GM23248 (cell line): ENCODE results near the gene ARAP2. TPM values are rescaled to one million over a fixed set of nuclear protein-coding genes. Genes with fewer than 3 reads are reported as not detected.

Source experiments
- DNase-seq: peaks from one replicate; pipeline ENCODE4 v3.0.0-alpha.2; 2015
- H2AFZ ChIP-seq: fragments of 200-600 bp; sonication (generic); 2 replicates; pipeline ENCODE4 v1.6.1; 2016; ENCODE audit warnings: antibody characterized with exemption
- H3F3A ChIP-seq: fragments of 200-600 bp; sonication (generic); 2 replicates; pipeline ENCODE4 v1.6.1; 2016; ENCODE audit warnings: mild to moderate bottlenecking, antibody characterized with exemption, mixed run types; ENCODE audit not compliant: insufficient read depth
- H3K27ac ChIP-seq: fragments of 200-600 bp; sonication (generic); 2 replicates; pipeline ENCODE4 v1.5.1; 2016; ENCODE audit warnings: mild to moderate bottlenecking
- H3K27me3 ChIP-seq: fragments of 200-600 bp; sonication (generic); replicated peaks from 2 replicates; pipeline ENCODE4 v1.6.1; 2016; ENCODE audit warnings: mild to moderate bottlenecking; ENCODE audit not compliant: insufficient read depth
- H3K36me3 ChIP-seq: fragments of 200-600 bp; sonication (generic); 2 replicates; pipeline ENCODE4 v1.6.1; 2016; ENCODE audit warnings: low read depth, mild to moderate bottlenecking
- H3K4me1 ChIP-seq: fragments of 200-600 bp; sonication (generic); 2 replicates; pipeline ENCODE4 v1.6.1; 2016; ENCODE audit warnings: mild to moderate bottlenecking; ENCODE audit not compliant: insufficient read depth
- H3K4me2 ChIP-seq: fragments of 200-600 bp; sonication (generic); one replicate; pipeline ENCODE4 v1.6.1; 2016; ENCODE audit warnings: mild to moderate bottlenecking; ENCODE audit not compliant: unreplicated experiment
- H3K4me3 ChIP-seq: fragments of 200-600 bp; sonication (generic); 2 replicates; pipeline ENCODE4 v1.5.1; 2016; ENCODE audit warnings: mild to moderate bottlenecking
- H3K79me2 ChIP-seq: fragments of 200-600 bp; sonication (generic); 2 replicates; pipeline ENCODE4 v1.6.1; 2016; ENCODE audit warnings: mild to moderate bottlenecking; ENCODE audit not compliant: insufficient read depth
- H3K9ac ChIP-seq: fragments of 200-600 bp; sonication (generic); 2 replicates; pipeline ENCODE4 v1.6.1; 2016; ENCODE audit warnings: mild to moderate bottlenecking
- H3K9me2 ChIP-seq: fragments of 200-600 bp; sonication (generic); 2 replicates; pipeline ENCODE4 v1.6.1; 2016; ENCODE audit warnings: mixed run types, mild to moderate bottlenecking, moderate library complexity; ENCODE audit not compliant: insufficient read depth
- H3K9me3 ChIP-seq: fragments of 200-600 bp; sonication (generic); one replicate; pipeline ENCODE4 v1.6.1; 2017; ENCODE audit warnings: low read depth
- H4K20me1 ChIP-seq: fragments of 200-600 bp; sonication (generic); 2 replicates; pipeline ENCODE4 v1.6.0; 2016; ENCODE audit not compliant: insufficient read depth
- EZH2 ChIP-seq: fragments of 200-600 bp; sonication (generic); IDR thresholded peaks from 2 replicates; pipeline ENCODE4 v1.6.1; 2018; ENCODE audit warnings: antibody characterized with exemption, mild to moderate bottlenecking; ENCODE audit not compliant: insufficient read depth, poor library complexity, severe bottlenecking
- EZH2phosphoT487 ChIP-seq: fragments of 200-600 bp; sonication (generic); IDR thresholded peaks from 2 replicates; pipeline ENCODE4 v1.6.1; 2018; ENCODE audit warnings: antibody characterized with exemption, moderate library complexity, mild to moderate bottlenecking, low read depth; ENCODE audit not compliant: insufficient read depth
- WGBS, 2 experiments: methylation state at CpG; one replicate each; pipeline ENCODE4 v1.1.6; 2015 to 2017; ENCODE audit warnings: low lambda C conversion rate in 2 of 2, low coverage in 1 of 2; ENCODE audit errors: missing lambda C conversion rate in 2 of 2; 5-methylcytosine and 5-hydroxymethylcytosine counted together
- in situ Hi-C: fragments of 300-500 bp; cut with MboI; formaldehyde crosslinking; loops from 2 replicates; pipeline ENCODE4 v1.15.0; 2020
- polyA plus RNA-seq: library from polyadenylated mRNA; unstranded; fragments of >200 nt; fragmentation: Nextera tagmentation; extraction: Ambion mirVana; gene quantifications from 2 replicates; pipeline ENCODE4 v1.2.1, GENCODE V29; 2016
- total RNA-seq: library from RNA; depleted of rRNA; stranded (reverse); fragments of >200 nt; shearing (Covaris generic); gene quantifications from 2 replicates; pipeline ENCODE4 v1.2.3, GENCODE V29; 2014

Gene ARAP2
- total and polyA plus RNA-seq, 2 experiments from 2014 or later = not detected

DNA sequence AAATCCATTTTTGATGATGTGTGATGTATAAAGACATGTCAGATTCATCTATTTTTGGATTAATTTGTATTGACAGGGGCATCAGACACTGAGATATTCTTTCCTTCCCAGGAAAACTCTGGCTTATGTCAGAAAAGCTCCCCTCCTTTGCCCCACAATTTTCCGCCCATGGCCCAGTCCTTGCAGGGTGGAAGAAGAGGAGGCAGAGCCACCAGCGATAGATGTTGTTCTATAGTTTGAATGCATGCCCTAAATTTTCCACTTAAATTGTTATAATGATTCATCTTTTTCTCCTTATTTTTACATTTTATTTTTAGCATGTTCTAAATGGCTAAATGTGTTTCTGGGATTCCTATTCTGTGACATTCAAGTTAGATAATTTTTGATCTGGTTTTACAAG is 149.3 kb downstream of the ARAP2 start:
- Histone ChIP-seq H3K4me2 (no peak overlapping the region), H3K9me3 (no peaks in the 10 kb centered on the region), H3K4me3 (no peak overlapping the region), H3K27me3 (no peaks in the 10 kb centered on the region), H3K9me2 (no peaks in the 10 kb centered on the region), H3K9ac (no peak overlapping the region), H3K36me3 (no peaks in the 10 kb centered on the region), H3K4me1 (no peaks in the 10 kb centered on the region), H3F3A (no peaks in the 10 kb centered on the region), H2AFZ (no peak overlapping the region), H3K27ac (no peak overlapping the region), H4K20me1 (no peaks in the 10 kb centered on the region), H3K79me2 (no peaks in the 10 kb centered on the region)
- 35 to 63% methylated on average over 2 of the region's 2 CpGs for WGBS, 2 experiments
- TF ChIP-seq EZH2phosphoT487 (no peak), EZH2 (no peak)
- no peak for DNase-seq
- in situ Hi-C loops = no loop called here

DNA sequence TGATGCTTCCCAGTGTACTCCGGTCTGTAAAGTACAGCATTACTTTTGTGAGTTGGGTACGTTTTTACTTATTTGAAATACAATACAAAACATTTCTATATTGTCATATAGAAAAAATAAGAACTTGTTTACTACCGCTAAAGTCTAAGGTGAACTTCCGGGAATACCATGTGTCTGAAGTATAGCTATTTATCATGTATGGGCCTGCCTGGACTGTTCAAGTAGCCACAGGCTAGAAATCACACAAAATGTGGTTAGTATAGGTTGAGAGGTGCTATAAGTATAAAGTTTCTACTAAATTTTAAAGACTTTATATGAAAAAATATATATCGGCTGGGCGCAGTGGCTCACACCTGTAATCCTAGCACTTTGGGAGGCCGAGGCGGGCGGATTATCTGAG is 152.3 kb downstream of the ARAP2 start:
- Histone ChIP-seq H3K4me2 (no peak overlapping the region), H3K79me2 (no peaks in the 10 kb centered on the region), H3K36me3 (no peaks in the 10 kb centered on the region), H3K9me3 (no peaks in the 10 kb centered on the region), H3K27me3 (no peaks in the 10 kb centered on the region), H3F3A (no peaks in the 10 kb centered on the region), H3K9ac (no peak overlapping the region), H3K4me3 (no peak overlapping the region), H3K9me2 (no peaks in the 10 kb centered on the region), H4K20me1 (no peaks in the 10 kb centered on the region), H3K4me1 (no peaks in the 10 kb centered on the region), H3K27ac (no peak overlapping the region), H2AFZ (no peak overlapping the region)
- WGBS, 2 experiments = 57 to 63% methylated on average over 9 of the region's 9 CpGs
- TF ChIP-seq EZH2phosphoT487 (no peak), EZH2 (no peak)
- in situ Hi-C loops = no loop called here
- no peak for DNase-seq

DNA sequence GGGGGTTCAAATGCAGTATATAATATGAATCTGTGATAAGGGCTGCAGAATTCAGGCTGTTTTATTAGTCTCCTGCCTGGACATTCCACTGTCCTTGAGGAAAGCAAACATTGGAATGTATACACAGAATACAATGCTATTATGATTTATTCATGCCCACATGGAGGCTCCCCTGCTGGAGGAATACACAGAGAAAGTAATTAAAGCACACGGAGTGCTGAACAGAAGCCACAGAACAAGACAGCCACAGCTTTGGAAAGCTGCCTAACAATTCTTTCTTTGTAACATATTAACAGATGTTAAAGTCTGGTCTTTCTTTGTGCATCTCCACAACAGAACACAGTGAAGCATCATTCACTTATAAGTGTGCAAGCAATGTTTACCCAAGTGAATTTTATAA is 155.8 kb downstream of the ARAP2 start:
- DNase-seq = no peak

DNA sequence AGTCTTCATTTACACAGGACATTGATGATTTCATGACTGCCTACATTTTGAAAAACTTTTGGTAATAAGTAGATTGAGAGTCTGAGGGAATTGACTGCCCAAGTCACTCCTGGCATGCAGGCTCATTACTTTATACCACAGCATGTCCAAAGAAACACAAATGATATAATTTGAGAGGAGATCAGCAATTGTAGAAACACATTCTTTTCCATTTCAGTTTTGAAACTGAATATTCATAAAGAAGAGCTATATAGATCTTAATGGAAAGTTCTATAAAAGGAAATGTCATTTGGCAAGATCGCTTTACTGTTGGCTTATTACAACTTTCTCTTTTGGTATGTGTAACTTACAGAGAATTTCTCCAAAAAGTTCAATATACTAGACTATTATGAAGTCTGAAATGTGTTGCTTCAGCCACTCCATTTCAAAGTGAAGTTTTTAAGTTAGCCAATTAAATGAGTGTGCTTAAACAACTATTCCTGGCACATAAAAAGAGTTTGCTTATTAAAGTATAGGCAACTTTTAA is 158.0 kb downstream of the ARAP2 start:
- H4K20me1 ChIP-seq = no peaks in the 10 kb centered on the region
- no peaks in the 10 kb centered on the region for H3K79me2 ChIP-seq
- in situ Hi-C loops = no loop called here
- H3K9me3 ChIP-seq = no peaks in the 10 kb centered on the region
- H3K9ac ChIP-seq = no peak overlapping the region
- H3K4me2 ChIP-seq = no peak overlapping the region
- no peak overlapping the region for H2AFZ ChIP-seq
- H3K4me3 ChIP-seq = no peak overlapping the region
- H3F3A ChIP-seq = no peaks in the 10 kb centered on the region
- TF ChIP-seq EZH2phosphoT487 (no peak), EZH2 (no peak)
- no peaks in the 10 kb centered on the region for H3K27me3 ChIP-seq
- no peaks in the 10 kb centered on the region for H3K36me3 ChIP-seq
- no peaks in the 10 kb centered on the region for H3K4me1 ChIP-seq
- DNase-seq = no peak
- no peak overlapping the region for H3K27ac ChIP-seq
- WGBS, 2 experiments = 14 to 25% methylated on average over 1 of the region's 1 CpG
- H3K9me2 ChIP-seq = no peaks in the 10 kb centered on the region

More for the DNA sequence above, 155.8 kb downstream of the ARAP2 start:
- Histone ChIP-seq H3K9me2 (no peaks in the 10 kb centered on the region), H3K4me3 (no peak overlapping the region), H3K27ac (no peak overlapping the region), H3K27me3 (no peaks in the 10 kb centered on the region), H4K20me1 (no peaks in the 10 kb centered on the region), H3F3A (no peaks in the 10 kb centered on the region), H2AFZ (no peak overlapping the region), H3K36me3 (no peaks in the 10 kb centered on the region), H3K4me2 (no peak overlapping the region), H3K9ac (no peak overlapping the region), H3K9me3 (no peaks in the 10 kb centered on the region), H3K4me1 (no peaks in the 10 kb centered on the region), H3K79me2 (no peaks in the 10 kb centered on the region)
- whole genome bisulfite sequencing, 2 experiments = 3% methylated on average over 1 of the region's 1 CpG
- in situ Hi-C loops = no loop called here
- TF ChIP-seq EZH2 (no peak), EZH2phosphoT487 (no peak)

DNA sequence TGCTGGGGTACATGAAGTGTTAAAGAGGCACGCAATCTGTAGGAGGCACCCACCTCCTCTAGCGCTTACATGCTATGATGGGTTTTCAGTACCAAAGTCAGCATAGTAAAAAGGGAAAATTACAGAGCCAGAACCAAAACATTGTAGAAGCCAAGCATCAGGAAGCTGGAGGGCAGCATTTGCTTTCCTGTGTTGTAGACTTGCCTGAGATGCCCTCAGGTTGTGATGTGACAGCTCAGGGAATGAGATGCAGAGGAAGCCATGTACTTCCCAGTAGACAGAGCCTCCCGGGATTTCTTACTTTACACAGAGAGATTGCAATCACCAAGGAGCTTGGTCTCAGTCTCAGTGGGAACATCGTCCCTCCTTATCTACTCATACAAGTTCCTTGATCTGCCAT is 161.5 kb downstream of the ARAP2 start:
- H2AFZ ChIP-seq = no peak overlapping the region
- no peak overlapping the region for H3K27ac ChIP-seq
- H3K4me2 ChIP-seq = no peak overlapping the region
- no peaks in the 10 kb centered on the region for H3K9me3 ChIP-seq
- in situ Hi-C loops = no loop called here
- WGBS, 2 experiments = 46 to 52% methylated on average over 4 of the region's 4 CpGs
- TF ChIP-seq EZH2phosphoT487 (no peak), EZH2 (no peak)
- no peaks in the 10 kb centered on the region for H3K79me2 ChIP-seq
- DNase-seq = no peak
- no peak overlapping the region for H3K4me3 ChIP-seq
- H3K27me3 ChIP-seq = no peaks in the 10 kb centered on the region
- no peaks in the 10 kb centered on the region for H3K9me2 ChIP-seq
- no peak overlapping the region for H3K9ac ChIP-seq
- H3K4me1 ChIP-seq = no peaks in the 10 kb centered on the region
- no peaks in the 10 kb centered on the region for H4K20me1 ChIP-seq
- no peaks in the 10 kb centered on the region for H3F3A ChIP-seq
- H3K36me3 ChIP-seq = no peaks in the 10 kb centered on the region
